HCT116 (cell line): Measurements from ENCODE around the gene TMIE. TPM values are rescaled to one million over a fixed set of nuclear protein-coding genes. Genes with fewer than 3 reads are reported as not detected.

Source experiments
- ATAC-seq: fragments of 200-7000 bp; cut with Tn5 transposase; 2 replicates; pipeline ENCODE4 v1.9.1; 2020; ENCODE audit warnings: mild to moderate bottlenecking, moderate library complexity
- BruUV-seq: library from RNA; stranded (reverse); fragments of 400-500 nt; replicated peaks from 2 replicates; lab custom pipeline; 2021; lab: Mats Ljungman, UMichigan
- CTCF ChIA-PET: fragments of 300-600 bp; sonication (Branson Sonifier 250); formaldehyde crosslinking; loops from one replicate; lab custom pipeline; 2021; ENCODE audit warnings: antibody characterized with exemption; lab: Charles Lee
- POLR2A ChIA-PET: fragments of 300-600, 350-600 bp; sonication (Branson Sonifier 250); formaldehyde crosslinking; loops from one replicate; lab custom pipeline; 2021; ENCODE audit warnings: antibody characterized with exemption; lab: Charles Lee
- RAD21 ChIA-PET, 2 experiments: fragments of 300-600 bp; sonication (Branson Sonifier 250); formaldehyde crosslinking; loops; one replicate each; lab custom pipeline; 2023; ENCODE audit warnings: low total read pairs in 2 of 2; ENCODE audit not compliant: uncharacterized antibody in 2 of 2, unreplicated experiment in 2 of 2, low non-redundant PET in 1 of 2; lab: Charles Lee
- DNase-seq: peaks from one replicate; pipeline ENCODE4 v3.0.0-alpha.2; 2010; ENCODE audit warnings: low read depth, low spot score
- H2AFZ ChIP-seq: fragments of 200-600 bp; shearing (Covaris generic), sonication (generic); 2 replicates; pipeline ENCODE4 v1.6.1; 2017; ENCODE audit warnings: low read depth, mixed run types, mixed read lengths, antibody characterized with exemption, low read length; ENCODE audit not compliant: poor library complexity, severe bottlenecking
- H3K27ac ChIP-seq: 2 replicates; pipeline ENCODE4 v1.5.1; 2012; ENCODE audit warnings: low read depth, low read length
- H3K27me3 ChIP-seq: fragments of 200-600 bp; sonication (generic); 2 replicates; pipeline ENCODE4 v1.6.1; 2016; ENCODE audit warnings: mixed run types, low read length, mixed read lengths; ENCODE audit not compliant: insufficient read depth
- H3K36me3 ChIP-seq, 2 experiments: fragments of 200-500 bp in 1 of 2; fragments of 200-600 bp in 1 of 2; sonication (Bioruptor generic) in 1 of 2; sonication (generic) in 1 of 2; 2 replicates each; pipeline versions ENCODE4 v1.5.1 to v1.6.1; 2014 to 2016; ENCODE audit warnings: low read length in 2 of 2, inconsistent platforms in 1 of 2, mixed read lengths in 1 of 2, mixed run types in 1 of 2; ENCODE audit not compliant: insufficient read depth in 2 of 2, control insufficient read depth in 1 of 2
- H3K4me1 ChIP-seq, 2 experiments: fragments of 200-600 bp in 1 of 2; sonication (generic) in 1 of 2; 2 replicates each; pipeline versions ENCODE4 v1.5.1 to v1.6.1; 2012 to 2017; ENCODE audit warnings: low read length in 2 of 2, inconsistent platforms in 1 of 2, mild to moderate bottlenecking in 1 of 2, mixed read lengths in 1 of 2, mixed run types in 1 of 2, moderate library complexity in 1 of 2; ENCODE audit not compliant: insufficient read depth in 2 of 2, control insufficient read depth in 1 of 2
- H3K4me2 ChIP-seq: fragments of 200-600 bp; sonication (generic); 2 replicates; pipeline ENCODE4 v1.6.1; 2017; ENCODE audit warnings: mixed run types, low read length, mixed read lengths
- H3K4me3 ChIP-seq, 2 experiments: fragments of 200-600 bp in 1 of 2; sonication (generic) in 1 of 2; replicated peaks in 1 of 2; 2 replicates each; pipeline ENCODE4 v1.5.1; 2011 to 2016; ENCODE audit warnings: low read length in 2 of 2, control low read depth in 1 of 2, low read depth in 1 of 2, mild to moderate bottlenecking in 1 of 2, mixed read lengths in 1 of 2, mixed run types in 1 of 2
- H3K79me2 ChIP-seq: fragments of 200-600 bp; sonication (generic); 2 replicates; pipeline ENCODE4 v1.6.1; 2017; ENCODE audit warnings: mild to moderate bottlenecking, mixed run types, low read length, moderate library complexity, mixed read lengths; ENCODE audit not compliant: insufficient read depth
- H3K9ac ChIP-seq: fragments of 200-600 bp; sonication (generic); 2 replicates; pipeline ENCODE4 v1.6.1; 2016; ENCODE audit warnings: low read length, mixed read lengths
- H3K9me2 ChIP-seq: fragments of 200-600 bp; sonication (generic), shearing (Covaris generic); 2 replicates; pipeline ENCODE4 v1.6.1; 2017; ENCODE audit warnings: mixed run types, mild to moderate bottlenecking, moderate library complexity; ENCODE audit not compliant: insufficient read depth
- H3K9me3 ChIP-seq, 2 experiments: fragments of 200-500 bp in 1 of 2; fragments of 200-600 bp in 1 of 2; sonication (Bioruptor generic) in 1 of 2; sonication (generic) in 1 of 2; 2 replicates each; pipeline ENCODE4 v1.6.1; 2014 to 2017; ENCODE audit warnings: low read length in 2 of 2, mixed read lengths in 2 of 2, inconsistent platforms in 1 of 2, low read depth in 1 of 2, mild to moderate bottlenecking in 1 of 2, mixed run types in 1 of 2, moderate library complexity in 1 of 2; ENCODE audit not compliant: control insufficient read depth in 1 of 2, insufficient read depth in 1 of 2
- H4K20me1 ChIP-seq: fragments of 200-600 bp; sonication (generic), shearing (Covaris generic); 2 replicates; pipeline ENCODE4 v1.6.1; 2017; ENCODE audit warnings: mixed run types, mild to moderate bottlenecking, moderate library complexity; ENCODE audit not compliant: insufficient read depth
- CEBPB ChIP-seq: IDR thresholded peaks from 2 replicates; pipeline ENCODE4 v1.6.1; 2012; ENCODE audit warnings: low read depth
- ELF1 ChIP-seq: IDR thresholded peaks from 2 replicates; pipeline ENCODE4 v1.6.1; 2012; ENCODE audit warnings: low read depth, borderline replicate concordance
- EZH2 ChIP-seq: fragments of 200-600 bp; sonication (generic); IDR thresholded peaks from 2 replicates; pipeline ENCODE4 v1.6.1; 2017; ENCODE audit warnings: antibody characterized with exemption, mixed run types
- FOSL1 ChIP-seq: IDR thresholded peaks from 2 replicates; pipeline ENCODE4 v1.6.1; 2012; ENCODE audit warnings: low read depth
- POLR2AphosphoS5 ChIP-seq: IDR thresholded peaks from 2 replicates; pipeline ENCODE4 v1.6.1; 2011; ENCODE audit warnings: mild to moderate bottlenecking, low read depth, low read length, moderate library complexity
- RAD21 ChIP-seq: IDR thresholded peaks from 2 replicates; pipeline ENCODE4 v1.6.1; 2012; ENCODE audit warnings: low read depth, mild to moderate bottlenecking
- SIN3A ChIP-seq: IDR thresholded peaks from 2 replicates; pipeline ENCODE4 v1.6.1; 2012; ENCODE audit warnings: low read depth
- SP1 ChIP-seq: IDR thresholded peaks from 2 replicates; pipeline ENCODE4 v1.6.1; 2012; ENCODE audit warnings: low read depth
- TCF7L2 ChIP-seq: IDR thresholded peaks from 2 replicates; pipeline ENCODE4 v1.7.0; 2011; ENCODE audit warnings: borderline replicate concordance, inconsistent platforms; ENCODE audit not compliant: insufficient read depth, insufficient read length; ENCODE audit errors: extremely low read depth
- YY1 ChIP-seq: IDR thresholded peaks from 2 replicates; pipeline ENCODE4 v1.6.1; 2011; ENCODE audit warnings: low read length, low read depth, moderate library complexity, mild to moderate bottlenecking; ENCODE audit not compliant: insufficient replicate concordance; ENCODE audit errors: extremely low read depth
- intact Hi-C: fragments of 100-400 bp; cut with micrococcal nuclease; formaldehyde crosslinking; loops from 2 replicates; pipeline ENCODE4 v1.10.0; 2022
- total RNA-seq: library from RNA; stranded (reverse); gene quantifications from one replicate; pipeline ENCODE4 v1.2.1, GENCODE V29; 2021; ENCODE audit not compliant: unreplicated experiment
- TF ChIP-seq, protein P1 (sequence below): IDR thresholded peaks from 2 replicates; pipeline ENCODE4 v1.6.1; 2012; ENCODE audit warnings: low read depth
- TF ChIP-seq, protein P2 (sequence below): IDR thresholded peaks from 2 replicates; pipeline ENCODE4 v1.6.1; 2011; ENCODE audit warnings: mild to moderate bottlenecking, low read length, moderate library complexity; ENCODE audit not compliant: insufficient replicate concordance; ENCODE audit errors: extremely low read depth
- TF ChIP-seq, protein P3 (sequence below): IDR thresholded peaks from 2 replicates; pipeline ENCODE4 v1.6.1; 2012
- TF ChIP-seq, protein P4 (sequence below): IDR thresholded peaks from 2 replicates; pipeline ENCODE4 v1.6.1; 2012
- TF ChIP-seq, protein P5 (sequence below), 3 experiments: fragments of 200-600 bp in 1 of 3; sonication (generic) in 1 of 3; IDR thresholded peaks in 2 of 3; conservative IDR thresholded peaks in 1 of 3; 2 replicates each; pipeline ENCODE4 v1.5.1; 2012 to 2017; ENCODE audit warnings: low read depth in 2 of 3, low read length in 2 of 3, antibody characterized with exemption in 1 of 3, borderline replicate concordance in 1 of 3, control low read depth in 1 of 3, mild to moderate bottlenecking in 1 of 3, mixed read lengths in 1 of 3, mixed run types in 1 of 3, moderate library complexity in 1 of 3; ENCODE audit not compliant: insufficient read depth in 1 of 3

TMIE gene
- total RNA-seq, 1 experiment from 2014 or later = 0.74 TPM

DNA sequence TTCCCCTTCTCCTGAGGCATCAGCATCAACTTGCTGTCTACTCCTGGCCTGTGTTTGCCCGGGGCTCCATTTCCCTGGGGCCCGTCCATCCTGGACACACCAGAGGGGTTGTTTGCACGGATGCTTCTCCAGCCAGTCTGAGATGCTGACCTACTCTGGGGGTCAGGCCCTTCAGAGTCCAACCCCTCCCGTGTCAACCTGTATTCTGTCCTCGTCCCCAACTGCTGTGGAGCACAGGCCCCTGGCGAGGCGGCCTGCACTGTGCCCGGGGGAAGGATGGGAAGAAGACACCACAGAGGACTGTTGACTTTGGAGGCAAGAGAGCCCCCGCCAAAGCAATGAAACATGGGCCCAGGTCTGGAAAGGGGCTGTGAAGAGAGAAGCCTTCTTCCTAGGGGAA, 33.5 kb upstream of the TMIE start (continued):
- TF ChIP-seq, protein P1, sequence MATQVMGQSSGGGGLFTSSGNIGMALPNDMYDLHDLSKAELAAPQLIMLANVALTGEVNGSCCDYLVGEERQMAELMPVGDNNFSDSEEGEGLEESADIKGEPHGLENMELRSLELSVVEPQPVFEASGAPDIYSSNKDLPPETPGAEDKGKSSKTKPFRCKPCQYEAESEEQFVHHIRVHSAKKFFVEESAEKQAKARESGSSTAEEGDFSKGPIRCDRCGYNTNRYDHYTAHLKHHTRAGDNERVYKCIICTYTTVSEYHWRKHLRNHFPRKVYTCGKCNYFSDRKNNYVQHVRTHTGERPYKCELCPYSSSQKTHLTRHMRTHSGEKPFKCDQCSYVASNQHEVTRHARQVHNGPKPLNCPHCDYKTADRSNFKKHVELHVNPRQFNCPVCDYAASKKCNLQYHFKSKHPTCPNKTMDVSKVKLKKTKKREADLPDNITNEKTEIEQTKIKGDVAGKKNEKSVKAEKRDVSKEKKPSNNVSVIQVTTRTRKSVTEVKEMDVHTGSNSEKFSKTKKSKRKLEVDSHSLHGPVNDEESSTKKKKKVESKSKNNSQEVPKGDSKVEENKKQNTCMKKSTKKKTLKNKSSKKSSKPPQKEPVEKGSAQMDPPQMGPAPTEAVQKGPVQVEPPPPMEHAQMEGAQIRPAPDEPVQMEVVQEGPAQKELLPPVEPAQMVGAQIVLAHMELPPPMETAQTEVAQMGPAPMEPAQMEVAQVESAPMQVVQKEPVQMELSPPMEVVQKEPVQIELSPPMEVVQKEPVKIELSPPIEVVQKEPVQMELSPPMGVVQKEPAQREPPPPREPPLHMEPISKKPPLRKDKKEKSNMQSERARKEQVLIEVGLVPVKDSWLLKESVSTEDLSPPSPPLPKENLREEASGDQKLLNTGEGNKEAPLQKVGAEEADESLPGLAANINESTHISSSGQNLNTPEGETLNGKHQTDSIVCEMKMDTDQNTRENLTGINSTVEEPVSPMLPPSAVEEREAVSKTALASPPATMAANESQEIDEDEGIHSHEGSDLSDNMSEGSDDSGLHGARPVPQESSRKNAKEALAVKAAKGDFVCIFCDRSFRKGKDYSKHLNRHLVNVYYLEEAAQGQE = no peak
- TF ChIP-seq RAD21 = no peak
- TF ChIP-seq SIN3A = no peak

DNA sequence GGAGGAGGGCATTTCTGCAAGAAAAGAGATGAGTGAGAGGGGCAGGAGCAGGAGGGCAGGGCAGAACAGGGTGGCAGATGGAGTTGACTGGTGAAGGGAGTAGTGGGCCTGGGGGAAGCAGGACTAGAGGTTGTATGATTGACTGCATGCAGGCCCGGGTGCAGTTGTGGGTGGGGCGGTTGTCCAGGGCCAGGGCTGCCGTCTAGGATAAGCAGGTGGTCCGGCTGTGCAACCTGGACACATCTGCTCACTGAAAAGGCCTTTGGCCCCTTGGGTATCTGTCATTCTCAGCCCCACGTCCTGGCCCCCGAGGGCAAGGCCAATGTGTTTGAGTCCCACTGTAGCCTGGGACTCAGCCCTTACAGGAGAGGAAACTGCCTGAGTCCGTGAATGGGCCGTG, 33.1 kb upstream of the TMIE start:
- ChIA-PET POLR2A (no interaction called here), RAD21 (no interaction called here), CTCF (no interaction called here)
- H4K20me1 ChIP-seq = no peaks in the 10 kb centered on the region
- H3K36me3 ChIP-seq = no peaks in the 10 kb centered on the region
- intact Hi-C loops = no loop called here
- no peak overlapping the region for H3K27ac ChIP-seq
- no peaks in the 10 kb centered on the region for H3K9me3 ChIP-seq
- H3K9me2 ChIP-seq = no peaks in the 10 kb centered on the region
- no peak overlapping the region for H2AFZ ChIP-seq
- H3K4me3 ChIP-seq = no peak overlapping the region
- H3K9ac ChIP-seq = no peak overlapping the region
- BruUV-seq = no TSS peak
- no peaks in the 10 kb centered on the region for H3K79me2 ChIP-seq
- H3K4me2 ChIP-seq = no peak overlapping the region
- no peaks in the 10 kb centered on the region for H3K4me1 ChIP-seq
- TF ChIP-seq, protein P2, sequence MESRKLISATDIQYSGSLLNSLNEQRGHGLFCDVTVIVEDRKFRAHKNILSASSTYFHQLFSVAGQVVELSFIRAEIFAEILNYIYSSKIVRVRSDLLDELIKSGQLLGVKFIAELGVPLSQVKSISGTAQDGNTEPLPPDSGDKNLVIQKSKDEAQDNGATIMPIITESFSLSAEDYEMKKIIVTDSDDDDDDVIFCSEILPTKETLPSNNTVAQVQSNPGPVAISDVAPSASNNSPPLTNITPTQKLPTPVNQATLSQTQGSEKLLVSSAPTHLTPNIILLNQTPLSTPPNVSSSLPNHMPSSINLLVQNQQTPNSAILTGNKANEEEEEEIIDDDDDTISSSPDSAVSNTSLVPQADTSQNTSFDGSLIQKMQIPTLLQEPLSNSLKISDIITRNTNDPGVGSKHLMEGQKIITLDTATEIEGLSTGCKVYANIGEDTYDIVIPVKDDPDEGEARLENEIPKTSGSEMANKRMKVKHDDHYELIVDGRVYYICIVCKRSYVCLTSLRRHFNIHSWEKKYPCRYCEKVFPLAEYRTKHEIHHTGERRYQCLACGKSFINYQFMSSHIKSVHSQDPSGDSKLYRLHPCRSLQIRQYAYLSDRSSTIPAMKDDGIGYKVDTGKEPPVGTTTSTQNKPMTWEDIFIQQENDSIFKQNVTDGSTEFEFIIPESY = no peak
- TF ChIP-seq POLR2AphosphoS5 (no peak), TCF7L2 (no peak), FOSL1 (no peak), SP1 (no peak), YY1 (no peak), ELF1 (no peak), EZH2 (no peak), CEBPB (no peak)
- TF ChIP-seq, protein P3, sequence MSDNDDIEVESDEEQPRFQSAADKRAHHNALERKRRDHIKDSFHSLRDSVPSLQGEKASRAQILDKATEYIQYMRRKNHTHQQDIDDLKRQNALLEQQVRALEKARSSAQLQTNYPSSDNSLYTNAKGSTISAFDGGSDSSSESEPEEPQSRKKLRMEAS = no peak
- TF ChIP-seq, protein P4, sequence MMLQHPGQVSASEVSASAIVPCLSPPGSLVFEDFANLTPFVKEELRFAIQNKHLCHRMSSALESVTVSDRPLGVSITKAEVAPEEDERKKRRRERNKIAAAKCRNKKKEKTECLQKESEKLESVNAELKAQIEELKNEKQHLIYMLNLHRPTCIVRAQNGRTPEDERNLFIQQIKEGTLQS = no peak
- TF ChIP-seq, protein P5, sequence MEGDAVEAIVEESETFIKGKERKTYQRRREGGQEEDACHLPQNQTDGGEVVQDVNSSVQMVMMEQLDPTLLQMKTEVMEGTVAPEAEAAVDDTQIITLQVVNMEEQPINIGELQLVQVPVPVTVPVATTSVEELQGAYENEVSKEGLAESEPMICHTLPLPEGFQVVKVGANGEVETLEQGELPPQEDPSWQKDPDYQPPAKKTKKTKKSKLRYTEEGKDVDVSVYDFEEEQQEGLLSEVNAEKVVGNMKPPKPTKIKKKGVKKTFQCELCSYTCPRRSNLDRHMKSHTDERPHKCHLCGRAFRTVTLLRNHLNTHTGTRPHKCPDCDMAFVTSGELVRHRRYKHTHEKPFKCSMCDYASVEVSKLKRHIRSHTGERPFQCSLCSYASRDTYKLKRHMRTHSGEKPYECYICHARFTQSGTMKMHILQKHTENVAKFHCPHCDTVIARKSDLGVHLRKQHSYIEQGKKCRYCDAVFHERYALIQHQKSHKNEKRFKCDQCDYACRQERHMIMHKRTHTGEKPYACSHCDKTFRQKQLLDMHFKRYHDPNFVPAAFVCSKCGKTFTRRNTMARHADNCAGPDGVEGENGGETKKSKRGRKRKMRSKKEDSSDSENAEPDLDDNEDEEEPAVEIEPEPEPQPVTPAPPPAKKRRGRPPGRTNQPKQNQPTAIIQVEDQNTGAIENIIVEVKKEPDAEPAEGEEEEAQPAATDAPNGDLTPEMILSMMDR (IDR thresholded peaks at IDR 0.05 in 2 of 3, conservative IDR thresholded peaks at IDR 0.05 in 1 of 3; ENCODE audit: borderline replicate concordance in 1 of 3, insufficient read depth in 1 of 3, low read depth in 2 of 3, low read length in 2 of 3) = no peak
- no peak for ATAC-seq
- H3K27me3 ChIP-seq = no peaks in the 10 kb centered on the region
- no peak for DNase-seq
